Measurements from ENCODE around the gene MSGN1.

DNA sequence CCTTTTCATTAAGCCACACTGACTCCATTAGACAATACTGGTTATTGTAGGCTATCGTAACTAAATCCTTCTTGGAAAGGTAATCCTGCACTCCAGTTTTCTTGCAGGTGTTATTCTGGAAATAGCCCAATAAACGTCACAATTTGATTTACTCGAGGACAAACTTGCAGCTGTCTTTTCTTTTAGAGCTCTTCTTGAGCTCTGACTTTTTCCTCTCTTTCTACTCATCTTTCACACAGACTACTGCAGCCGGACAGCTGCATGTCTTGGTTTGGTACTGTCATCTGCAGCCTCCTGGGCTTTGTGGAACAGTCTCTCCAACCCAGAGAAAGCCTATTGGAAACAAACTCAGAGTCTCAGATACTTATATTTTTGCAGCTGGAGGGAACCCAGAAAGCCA, 23.0 kb upstream of the MSGN1 start:
- TF ChIP-seq, protein P1, sequence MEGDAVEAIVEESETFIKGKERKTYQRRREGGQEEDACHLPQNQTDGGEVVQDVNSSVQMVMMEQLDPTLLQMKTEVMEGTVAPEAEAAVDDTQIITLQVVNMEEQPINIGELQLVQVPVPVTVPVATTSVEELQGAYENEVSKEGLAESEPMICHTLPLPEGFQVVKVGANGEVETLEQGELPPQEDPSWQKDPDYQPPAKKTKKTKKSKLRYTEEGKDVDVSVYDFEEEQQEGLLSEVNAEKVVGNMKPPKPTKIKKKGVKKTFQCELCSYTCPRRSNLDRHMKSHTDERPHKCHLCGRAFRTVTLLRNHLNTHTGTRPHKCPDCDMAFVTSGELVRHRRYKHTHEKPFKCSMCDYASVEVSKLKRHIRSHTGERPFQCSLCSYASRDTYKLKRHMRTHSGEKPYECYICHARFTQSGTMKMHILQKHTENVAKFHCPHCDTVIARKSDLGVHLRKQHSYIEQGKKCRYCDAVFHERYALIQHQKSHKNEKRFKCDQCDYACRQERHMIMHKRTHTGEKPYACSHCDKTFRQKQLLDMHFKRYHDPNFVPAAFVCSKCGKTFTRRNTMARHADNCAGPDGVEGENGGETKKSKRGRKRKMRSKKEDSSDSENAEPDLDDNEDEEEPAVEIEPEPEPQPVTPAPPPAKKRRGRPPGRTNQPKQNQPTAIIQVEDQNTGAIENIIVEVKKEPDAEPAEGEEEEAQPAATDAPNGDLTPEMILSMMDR (IDR thresholded peaks at IDR 0.05): no peak
- TF ChIP-seq POLR2AphosphoS5 (IDR thresholded peaks at IDR 0.05; ENCODE audit: insufficient read depth in 1 of 2, low read depth in 1 of 2) (no peak), POLR2A (IDR thresholded peaks at IDR 0.05) (no peak)
